A549 (cell line): ENCODE data around the gene GFER. TPM values are rescaled to one million over a fixed set of nuclear protein-coding genes. Genes with fewer than 3 reads are reported as not detected.
A peak's percentile ranks its signal among the peaks of the same experiment; 100 is the strongest.

ENCODE experiments used
- ATAC-seq, 2 experiments: fragments of 200-7000 bp in 1 of 2; fragments of >200 bp in 1 of 2; cut with Nextera tagmentation in 1 of 2; cut with Tn5 transposase in 1 of 2; 3 replicates each; pipeline versions ENCODE4 v1.8.0 to v1.9.1; 2018 to 2020; ENCODE audit warnings: mild to moderate bottlenecking in 1 of 2, moderate library complexity in 1 of 2
- CTCF ChIA-PET: fragments of 300-600 bp; sonication (Branson Sonifier 250); formaldehyde crosslinking; extraction: SDS; loops from one replicate; lab custom pipeline; 2021; ENCODE audit warnings: antibody characterized with exemption, inconsistent platforms; lab: Yijun Ruan, JAX
- POLR2A ChIA-PET: fragments of 350-600 bp; formaldehyde crosslinking; extraction: SDS; loops from one replicate; lab custom pipeline; 2021; ENCODE audit warnings: antibody characterized with exemption, inconsistent platforms; lab: Yijun Ruan, JAX
- DNase-seq, 2 experiments: peaks; one replicate each; pipeline versions ENCODE4 v3.0.0 to v3.0.0-alpha.2; 2011 to 2016; ENCODE audit warnings: low read depth in 1 of 2, low spot score in 1 of 2
- FAIRE-seq: peaks from 2 replicates; lab custom pipeline; 2011; peaks lifted over from hg19 to GRCh38; lab: Jason Lieb, UNC
- H3K27ac ChIP-seq, 2 experiments: fragments of >200 bp; sonication (Bioruptor Twin); formaldehyde crosslinking; 3 replicates each; pipeline ENCODE4 v1.5.1; 2016 to 2017
- H3K4me1 ChIP-seq: fragments of >200 bp; sonication (Bioruptor Twin); formaldehyde crosslinking; 3 replicates; pipeline ENCODE4 v1.6.1; 2016
- H3K4me2 ChIP-seq: fragments of >200 bp; sonication (Bioruptor Twin); formaldehyde crosslinking; 3 replicates; pipeline ENCODE4 v1.6.1; 2016
- H3K4me3 ChIP-seq: fragments of >200 bp; sonication (Bioruptor Twin); formaldehyde crosslinking; 3 replicates; pipeline ENCODE4 v1.5.1; 2016
- H3K9me3 ChIP-seq: fragments of >200 bp; sonication (Bioruptor Twin); formaldehyde crosslinking; 3 replicates; pipeline ENCODE4 v1.6.1; 2016
- BHLHE40 ChIP-seq: IDR thresholded peaks from 2 replicates; pipeline ENCODE4 v1.6.1; 2012; ENCODE audit warnings: low read depth, low read length, inconsistent platforms
- CBX8 ChIP-seq: fragments of 200-600 bp; sonication (generic); IDR thresholded peaks from 2 replicates; pipeline ENCODE4 v1.6.1; 2016
- CHD4 ChIP-seq: fragments of 200-600 bp; sonication (generic); IDR thresholded peaks from 2 replicates; pipeline ENCODE4 v1.6.1; 2016; ENCODE audit warnings: antibody characterized with exemption, mild to moderate bottlenecking, borderline replicate concordance
- ESRRA ChIP-seq: fragments of 150-350 bp; IDR thresholded peaks from 2 replicates; pipeline ENCODE4 v1.6.1; 2014; ENCODE audit warnings: mild to moderate bottlenecking, low read length, borderline replicate concordance
- FOSL2 ChIP-seq, 2 experiments: fragments of 450-650 bp in 1 of 2; fragments of >200 bp in 1 of 2; sonication (Bioruptor Twin) in 1 of 2; formaldehyde crosslinking; IDR thresholded peaks; 2 replicates each; pipeline versions ENCODE4 v1.5.0 to v1.6.1; 2016 to 2020; ENCODE audit warnings: mild to moderate bottlenecking in 1 of 2, moderate library complexity in 1 of 2
- FOXS1 ChIP-seq: fragments of 250-450 bp; sonication (Bioruptor Pico); IDR thresholded peaks from 2 replicates; pipeline ENCODE4 v1.5.0; 2020; ENCODE audit warnings: mild to moderate bottlenecking, moderate library complexity
- GATA3 ChIP-seq: IDR thresholded peaks from 2 replicates; pipeline ENCODE4 v1.6.1; 2012; ENCODE audit warnings: borderline replicate concordance
- HEYL ChIP-seq: fragments of 250-450 bp; sonication (Bioruptor Pico); IDR thresholded peaks from 2 replicates; pipeline ENCODE4 v1.8.0; 2021; ENCODE audit warnings: mild to moderate bottlenecking, moderate library complexity
- HOXB13 ChIP-seq: fragments of 250-450 bp; sonication (Bioruptor Pico); IDR thresholded peaks from 2 replicates; pipeline ENCODE4 v1.5.0; 2020; ENCODE audit warnings: low read depth, mild to moderate bottlenecking, moderate library complexity
- JUN ChIP-seq, 2 experiments: fragments of >200 bp; sonication (Bioruptor Twin); formaldehyde crosslinking; IDR thresholded peaks; 2 replicates in 1 of 2; 3 replicates in 1 of 2; pipeline ENCODE4 v1.6.1; 2016 to 2017
- KDM1A ChIP-seq: fragments of 200-600 bp; sonication (generic); IDR thresholded peaks from 2 replicates; pipeline ENCODE4 v1.6.1; 2016; ENCODE audit warnings: low read depth, mild to moderate bottlenecking
- MAFK ChIP-seq: fragments of 450-650 bp; IDR thresholded peaks from 2 replicates; pipeline ENCODE4 v1.6.1; 2014; ENCODE audit not compliant: partially characterized antibody
- MAX ChIP-seq: IDR thresholded peaks from 2 replicates; pipeline ENCODE4 v1.6.1; 2012
- MYC ChIP-seq: IDR thresholded peaks from 2 replicates; pipeline ENCODE4 v1.6.1; 2012; ENCODE audit warnings: mild to moderate bottlenecking, inconsistent platforms, low read length, improper control_type of control experiment, borderline replicate concordance
- NR3C1 ChIP-seq: fragments of >200 bp; sonication (Bioruptor Twin); formaldehyde crosslinking; IDR thresholded peaks from 3 replicates; pipeline ENCODE4 v1.6.1; 2017
- POLR2A ChIP-seq: IDR thresholded peaks from 2 replicates; pipeline ENCODE4 v1.6.1; 2012; ENCODE audit warnings: mild to moderate bottlenecking, low read length
- SMC3 ChIP-seq: fragments of >200 bp; sonication (Bioruptor Twin); formaldehyde crosslinking; IDR thresholded peaks from 3 replicates; pipeline ENCODE4 v1.6.1; 2018; ENCODE audit warnings: inconsistent platforms
- TP53 ChIP-seq: fragments of 250-450 bp; sonication (Bioruptor Pico); IDR thresholded peaks from 2 replicates; pipeline ENCODE4 v1.5.0; 2021; ENCODE audit warnings: mild to moderate bottlenecking, moderate library complexity
- ZC3H11A ChIP-seq: fragments of 450-650 bp; IDR thresholded peaks from 2 replicates; pipeline ENCODE4 v1.6.1; 2014; ENCODE audit warnings: antibody characterized with exemption, mild to moderate bottlenecking
- ZNF302 ChIP-seq: fragments of 250-450 bp; sonication (Bioruptor Pico); IDR thresholded peaks from 2 replicates; pipeline ENCODE4 v1.9.0; 2021; ENCODE audit warnings: inconsistent platforms, mild to moderate bottlenecking, moderate library complexity
- WGBS: methylation state at CpG from one replicate; pipeline ENCODE4 v1.1.6; 2017; ENCODE audit errors: missing lambda C conversion rate; 5-methylcytosine and 5-hydroxymethylcytosine counted together
- polyA plus RNA-seq, 4 experiments: library from polyadenylated mRNA; depleted of rRNA in 3 of 4; stranded (reverse); fragments of >200 nt; fragmentation: RNase III in 1 of 4; extraction: RNeasy Plus Mini Kit Qiagen cat#74134 plus additional on column Dnase treatment in 1 of 4; gene quantifications; 2 replicates in 3 of 4; 3 replicates in 1 of 4; pipeline ENCODE4 v1.2.3, GENCODE V29; 2011 to 2017
- TF ChIP-seq, protein P1 (sequence below): fragments of 450-650 bp; IDR thresholded peaks from 2 replicates; pipeline ENCODE4 v1.6.1; 2014; ENCODE audit warnings: antibody characterized with exemption
- TF ChIP-seq, protein P2 (sequence below): fragments of 200-600 bp; sonication (generic); IDR thresholded peaks from 2 replicates; pipeline ENCODE4 v1.6.1; 2016; ENCODE audit warnings: antibody characterized with exemption, mild to moderate bottlenecking, moderate library complexity

GFER gene
- polyA plus RNA-seq, 2 of the 4 experiments (the other 2 are of a cell fraction): 12.9 to 33.9 TPM

DNA sequence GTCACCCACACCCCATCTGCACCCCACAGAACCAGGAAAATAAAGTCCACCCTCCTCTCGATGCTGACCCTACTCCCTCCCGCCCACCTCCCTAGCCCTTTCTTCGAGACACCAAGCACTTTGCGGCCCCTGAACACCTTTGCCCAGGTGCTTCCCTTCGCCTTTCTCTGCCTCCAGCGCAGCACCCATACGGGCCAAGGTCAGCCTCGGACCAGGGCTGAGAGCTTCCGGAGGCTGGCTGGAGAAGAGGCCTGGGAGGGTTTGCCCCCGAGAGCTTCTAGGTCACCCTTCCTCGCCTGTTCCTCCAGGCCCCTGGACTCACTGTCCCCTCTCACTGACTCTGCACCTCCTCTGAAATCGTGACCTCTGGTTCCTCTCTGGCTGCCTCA, 40.0 kb downstream of the GFER start:
- no peak for ATAC-seq
- CTCF ChIA-PET: interaction anchor here (0.6 to 7.8 kb wide), 18 partner anchors 8 to 198 kb away, joined by 3 to 117 read pairs (median 4); partner anchors contain the start of genes NTHL1, PKD1 and TSC2
- Histone ChIP-seq H3K9me3 (no peaks in the 10 kb centered on the region), H3K4me1 (peaks cover 31% of the 10 kb centered on the region), H3K4me2 (peak overlapping the region; percentile 92; the same call in 2 of the 3 replicates), H3K27ac (peak overlapping the region; percentile 89 to 97; a peak in 5 of 6 replicates), H3K4me3 (no peak overlapping the region)
- WGBS: 91% methylated on average over 12 of the region's 12 CpGs
- TF ChIP-seq GATA3 (no peak), BHLHE40 (no peak), FOXS1 (CRISPR knock-in tag) (no peak), POLR2A (no peak), FOSL2 (IDR thresholded peaks at IDR 0.05) (no peak), FOSL2 (CRISPR knock-in tag; IDR thresholded peaks at IDR 0.05) (no peak), CHD4 (no peak), JUN (IDR thresholded peaks at IDR 0.05) (no peak), MYC (no peak), HOXB13 (no peak), HEYL (CRISPR knock-in tag) (no peak), MAFK (no peak), TP53 (no peak), MAX (no peak), ZC3H11A (no peak), NR3C1 (no peak), CBX8 (no peak)
- TF ChIP-seq, protein P1, sequence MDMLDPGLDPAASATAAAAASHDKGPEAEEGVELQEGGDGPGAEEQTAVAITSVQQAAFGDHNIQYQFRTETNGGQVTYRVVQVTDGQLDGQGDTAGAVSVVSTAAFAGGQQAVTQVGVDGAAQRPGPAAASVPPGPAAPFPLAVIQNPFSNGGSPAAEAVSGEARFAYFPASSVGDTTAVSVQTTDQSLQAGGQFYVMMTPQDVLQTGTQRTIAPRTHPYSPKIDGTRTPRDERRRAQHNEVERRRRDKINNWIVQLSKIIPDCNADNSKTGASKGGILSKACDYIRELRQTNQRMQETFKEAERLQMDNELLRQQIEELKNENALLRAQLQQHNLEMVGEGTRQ: no peak
- no peak for FAIRE-seq
- POLR2A ChIA-PET: interaction anchor here (2.7 kb wide), 1 partner anchor 131 kb away, joined by 19 read pairs; the partner anchor contains the start of gene TRAF7
- no peak for DNase-seq

- ChIA-PET CTCF (interaction anchor here (0.6 to 7.8 kb wide), 9 partner anchors 9 to 425 kb away, joined by 3 to 117 read pairs (median 4); partner anchors contain the start of genes ECI1 and PKD1), POLR2A (no interaction called here)
- Histone ChIP-seq H3K4me3 (no peak overlapping the region), H3K27ac (peak overlapping the region; percentile 11 to 88; a peak in 3 of 6 replicates), H3K9me3 (no peaks in the 10 kb centered on the region), H3K4me1 (peaks cover 31% of the 10 kb centered on the region), H3K4me2 (no peak overlapping the region)
- ATAC-seq (no peak), FAIRE-seq (no peak), DNase-seq (no peak)
- 95% methylated on average over 7 of the region's 14 CpGs for WGBS
- TF ChIP-seq TP53 (no peak), KDM1A (no peak), NR3C1 (no peak), ESRRA (no peak), ZNF302 (CRISPR knock-in tag) (no peak), SMC3 (no peak)
- TF ChIP-seq, protein P2, sequence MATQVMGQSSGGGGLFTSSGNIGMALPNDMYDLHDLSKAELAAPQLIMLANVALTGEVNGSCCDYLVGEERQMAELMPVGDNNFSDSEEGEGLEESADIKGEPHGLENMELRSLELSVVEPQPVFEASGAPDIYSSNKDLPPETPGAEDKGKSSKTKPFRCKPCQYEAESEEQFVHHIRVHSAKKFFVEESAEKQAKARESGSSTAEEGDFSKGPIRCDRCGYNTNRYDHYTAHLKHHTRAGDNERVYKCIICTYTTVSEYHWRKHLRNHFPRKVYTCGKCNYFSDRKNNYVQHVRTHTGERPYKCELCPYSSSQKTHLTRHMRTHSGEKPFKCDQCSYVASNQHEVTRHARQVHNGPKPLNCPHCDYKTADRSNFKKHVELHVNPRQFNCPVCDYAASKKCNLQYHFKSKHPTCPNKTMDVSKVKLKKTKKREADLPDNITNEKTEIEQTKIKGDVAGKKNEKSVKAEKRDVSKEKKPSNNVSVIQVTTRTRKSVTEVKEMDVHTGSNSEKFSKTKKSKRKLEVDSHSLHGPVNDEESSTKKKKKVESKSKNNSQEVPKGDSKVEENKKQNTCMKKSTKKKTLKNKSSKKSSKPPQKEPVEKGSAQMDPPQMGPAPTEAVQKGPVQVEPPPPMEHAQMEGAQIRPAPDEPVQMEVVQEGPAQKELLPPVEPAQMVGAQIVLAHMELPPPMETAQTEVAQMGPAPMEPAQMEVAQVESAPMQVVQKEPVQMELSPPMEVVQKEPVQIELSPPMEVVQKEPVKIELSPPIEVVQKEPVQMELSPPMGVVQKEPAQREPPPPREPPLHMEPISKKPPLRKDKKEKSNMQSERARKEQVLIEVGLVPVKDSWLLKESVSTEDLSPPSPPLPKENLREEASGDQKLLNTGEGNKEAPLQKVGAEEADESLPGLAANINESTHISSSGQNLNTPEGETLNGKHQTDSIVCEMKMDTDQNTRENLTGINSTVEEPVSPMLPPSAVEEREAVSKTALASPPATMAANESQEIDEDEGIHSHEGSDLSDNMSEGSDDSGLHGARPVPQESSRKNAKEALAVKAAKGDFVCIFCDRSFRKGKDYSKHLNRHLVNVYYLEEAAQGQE: no peak
These were observed 41.3 kb downstream of the GFER start for GRCh38 chr16:2025251-2025650.
